Jurkat, Clone E6-1 (cell line): ENCODE measurements around the gene CST4.
"Not testable (repeated sequence)": the region's sequence is repeated elsewhere in the genome, so short reads cannot be mapped to it uniquely, and the experiment has no call there.

Experiments
- DNase-seq: peaks from one replicate; pipeline ENCODE4 v3.0.0-alpha.2; 2011; ENCODE audit warnings: low read depth, low spot score
- H3K4me3 ChIP-seq: 2 replicates; pipeline ENCODE4 v1.5.1; 2011; ENCODE audit warnings: mild to moderate bottlenecking, low read length, control low read depth, moderate library complexity

CST4 gene

GRCh38 chr20:23666189-23666588 lies 22.6 kb downstream of the CST4 start:
- no peak for DNase-seq
- no peak overlapping the region for H3K4me3 ChIP-seq

DNA sequence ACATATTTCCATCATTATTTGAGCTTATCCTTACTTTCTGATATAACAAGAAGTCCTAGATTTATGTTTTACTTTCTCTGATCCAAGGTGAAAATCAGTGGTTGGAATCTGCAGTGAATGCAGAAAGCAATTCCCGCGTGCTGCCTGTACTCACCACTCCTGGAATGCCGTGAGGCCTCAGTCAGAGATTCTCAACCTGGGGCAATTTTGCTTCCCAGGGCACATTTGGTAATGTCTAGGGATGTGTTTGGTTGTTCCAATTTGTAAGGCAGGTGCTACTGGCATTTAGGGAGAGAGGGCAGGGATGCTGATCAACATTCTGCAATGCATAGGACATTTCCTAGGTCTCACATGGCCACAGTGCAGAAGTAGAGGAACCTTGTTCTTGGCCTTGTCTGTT lies 23.9 kb downstream of the CST4 start:
- DNase-seq, result no peak
- H3K4me3 ChIP-seq, result no peak overlapping the region

- not testable (repeated sequence) for H3K4me3 ChIP-seq, DNase-seq
Observed at GRCh38 chr20:23664046-23664445, 24.8 kb downstream of the CST4 start.

DNA sequence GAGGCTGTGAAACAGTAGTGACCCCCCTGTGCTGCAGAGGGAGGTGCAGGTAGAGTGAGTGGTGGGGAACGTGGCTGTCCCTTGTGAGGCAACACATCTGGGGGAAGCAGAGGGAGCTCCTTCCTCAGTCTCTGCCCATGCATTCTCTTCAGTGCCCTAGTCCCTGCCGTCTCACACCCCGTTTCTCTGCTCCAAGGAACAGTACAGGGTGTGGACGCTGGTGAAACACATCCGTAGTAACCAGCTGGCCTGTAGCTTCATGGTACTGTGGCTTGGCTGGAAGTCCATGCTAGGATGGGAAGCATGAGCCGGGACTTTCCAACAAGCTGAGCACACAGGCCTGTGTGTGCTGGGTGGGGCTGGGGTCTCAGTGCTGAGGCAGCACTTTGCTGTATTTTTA lies 25.7 kb downstream of the CST4 start:
- H3K4me3 ChIP-seq, result no peak overlapping the region
- no peak for DNase-seq

- no peak overlapping the region for H3K4me3 ChIP-seq
- DNase-seq, result no peak
Observed at GRCh38 chr20:23662276-23662870, 26.5 kb downstream of the CST4 start.

GRCh38 chr20:23661002-23661429 lies 27.8 kb downstream of the CST4 start:
- no peak for DNase-seq
- no peak overlapping the region for H3K4me3 ChIP-seq

GRCh38 chr20:23659989-23660837 lies 28.6 kb downstream of the CST4 start:
- DNase-seq, result no peak
- no peak overlapping the region for H3K4me3 ChIP-seq

- not testable (repeated sequence) for DNase-seq, H3K4me3 ChIP-seq
Observed at GRCh38 chr20:23659610-23659988, 29.2 kb downstream of the CST4 start.

- H3K4me3 ChIP-seq, result no peak overlapping the region
- no peak for DNase-seq
Observed at GRCh38 chr20:23658989-23659609, 29.7 kb downstream of the CST4 start.

- no peak overlapping the region for H3K4me3 ChIP-seq
- DNase-seq, result no peak
Observed at GRCh38 chr20:23658336-23658735, 30.5 kb downstream of the CST4 start.

- H3K4me3 ChIP-seq, result no peak overlapping the region
- no peak for DNase-seq
Observed at GRCh38 chr20:23657202-23657601, 31.6 kb downstream of the CST4 start.

DNA sequence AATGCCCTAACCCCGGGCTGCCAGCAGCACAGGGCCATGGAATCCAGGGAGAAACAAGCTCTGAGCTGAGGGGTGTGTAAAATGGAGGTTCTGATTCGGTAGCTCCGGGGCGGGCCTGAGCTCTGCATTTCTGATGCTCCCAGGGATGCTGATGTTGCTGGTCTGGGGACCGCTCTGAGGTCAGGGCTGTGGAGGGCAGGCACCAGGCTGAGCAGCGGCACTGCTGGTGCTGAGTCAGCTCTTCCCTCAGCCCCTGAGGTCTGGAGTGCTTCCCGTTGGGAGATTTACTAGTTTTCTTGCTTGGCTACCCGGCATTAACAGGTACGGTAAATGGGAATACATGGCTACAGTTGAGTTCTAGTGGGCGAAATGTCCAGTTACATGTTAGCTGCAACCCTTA lies 32.5 kb downstream of the CST4 start:
- DNase-seq, result no peak
- H3K4me3 ChIP-seq, result no peak overlapping the region

DNA sequence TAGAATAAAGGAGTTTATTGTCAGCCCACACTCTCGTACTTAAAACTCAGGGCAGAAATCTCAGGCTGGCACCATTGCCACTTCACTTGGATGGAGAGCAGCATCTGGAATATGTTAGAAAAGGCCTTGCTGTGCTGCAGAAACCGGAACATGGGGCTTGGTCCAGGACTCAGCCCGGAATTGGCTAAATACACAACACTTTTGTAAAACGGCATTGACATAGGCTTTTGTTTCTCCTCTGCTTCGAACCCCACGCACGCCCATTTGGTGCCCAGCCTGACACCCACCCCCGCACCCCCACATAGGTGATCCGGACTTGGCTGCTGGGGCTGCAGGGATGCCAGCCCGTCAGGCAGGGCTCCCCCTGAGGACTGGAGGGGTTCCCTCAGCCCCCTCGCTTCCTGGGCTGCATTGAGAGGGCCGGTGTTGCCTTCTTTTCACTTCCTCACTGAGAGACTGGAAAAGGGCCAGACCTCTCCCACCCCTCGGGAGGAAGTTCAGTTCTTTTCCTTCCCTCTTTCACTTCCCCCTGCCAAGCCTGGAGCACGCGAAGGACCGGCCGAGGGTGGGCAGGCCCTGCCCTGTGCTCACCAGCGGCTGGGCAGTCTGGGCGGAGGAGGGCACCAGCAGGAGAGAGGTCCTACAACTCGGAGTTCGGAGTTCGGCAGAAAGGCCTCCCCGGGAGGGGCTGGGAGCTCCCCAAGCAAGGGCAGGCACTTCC lies 33.2 kb downstream of the CST4 start:
- H3K4me3 ChIP-seq, result no peak overlapping the region
- DNase-seq, result no peak

GRCh38 chr20:23654717-23655116 lies 34.1 kb downstream of the CST4 start:
- no peak for DNase-seq
- no peak overlapping the region for H3K4me3 ChIP-seq

DNA sequence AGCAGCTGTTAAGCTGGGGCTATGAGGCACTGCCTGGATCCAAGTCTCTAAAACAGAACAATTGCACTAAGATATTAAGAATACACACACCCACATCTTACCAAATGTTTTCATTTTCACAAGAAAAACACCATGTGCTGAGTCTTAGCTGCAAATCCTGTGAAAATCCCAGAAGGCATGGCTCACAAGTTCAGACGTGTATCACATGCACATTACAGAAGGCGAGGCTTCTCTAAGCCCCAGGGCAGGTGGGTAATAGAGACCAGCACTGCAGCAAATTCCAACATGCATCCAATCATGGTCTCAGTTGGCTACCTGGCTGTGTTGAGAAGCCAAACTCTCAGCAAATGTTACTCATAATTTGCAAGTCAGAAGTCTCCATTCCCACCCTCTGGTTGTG lies 34.8 kb downstream of the CST4 start:
- no peak for DNase-seq

GRCh38 chr20:23653400-23653938 lies 35.4 kb downstream of the CST4 start:
- DNase-seq, result no peak
- no peak overlapping the region for H3K4me3 ChIP-seq

More for the DNA sequence above, 34.8 kb downstream of the CST4 start:
- H3K4me3 ChIP-seq, result no peak overlapping the region

GRCh38 chr20:23652926-23653325 lies 35.9 kb downstream of the CST4 start:
- H3K4me3 ChIP-seq, result no peak overlapping the region
- no peak for DNase-seq

DNA sequence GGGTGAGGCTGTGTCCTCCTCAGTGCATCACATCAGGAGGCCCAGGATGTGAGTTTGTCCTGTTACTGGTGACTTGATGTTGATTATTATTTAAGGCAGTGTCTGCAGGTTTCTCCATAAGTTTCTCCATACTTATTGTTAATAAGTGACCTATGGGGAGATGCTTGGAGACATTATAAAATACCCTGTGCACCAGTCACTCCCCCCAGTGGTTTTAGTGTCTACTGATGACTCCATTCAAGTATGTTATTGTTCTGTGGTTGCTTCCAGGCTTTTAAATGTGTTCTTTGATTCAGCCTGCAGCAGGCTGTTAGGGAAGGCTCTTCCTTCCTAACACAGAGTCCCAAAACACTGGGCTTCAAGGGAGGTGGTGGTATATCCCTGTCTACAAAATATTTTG lies 36.5 kb downstream of the CST4 start:
- no peak overlapping the region for H3K4me3 ChIP-seq
- no peak for DNase-seq

DNA sequence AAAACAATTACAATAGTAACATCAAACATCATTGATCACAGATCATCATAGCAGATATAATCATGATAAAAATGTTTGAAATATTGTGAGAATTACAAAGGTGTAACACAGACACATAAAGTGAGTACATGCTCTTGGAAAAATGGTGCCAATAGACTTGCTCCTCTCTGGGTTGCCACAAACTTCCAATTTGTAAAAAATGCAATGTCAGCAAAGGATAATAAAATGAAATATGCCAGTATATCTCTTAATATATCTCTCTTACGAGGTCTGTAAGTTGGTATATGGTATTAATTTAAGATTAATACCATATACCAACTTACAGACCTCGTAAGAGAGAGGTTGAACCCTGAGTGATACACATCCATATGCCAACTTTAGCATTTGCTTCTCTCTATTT lies 37.7 kb downstream of the CST4 start:
- H3K4me3 ChIP-seq, result no peak overlapping the region
- DNase-seq, result no peak
